Liver (tissue), 3 donors: ENCODE measurements around the gene CA11.

ENCODE experiments used
- GABPA ChIP-seq, 2 donors: IDR thresholded peaks in 1 of 2; conservative IDR thresholded peaks in 1 of 2; 2 replicates each; pipeline ENCODE4 v1.6.1; 2016; ENCODE audit warnings: antibody characterized with exemption in 2 of 2, mild to moderate bottlenecking in 1 of 2, moderate library complexity in 1 of 2
- RAD21 ChIP-seq, 2 donors: IDR thresholded peaks; 2 replicates each; pipeline ENCODE4 v1.6.1; 2016; ENCODE audit warnings: antibody characterized with exemption in 2 of 2, mild to moderate bottlenecking in 2 of 2
- RXRA ChIP-seq, 2 donors: IDR thresholded peaks; 2 replicates each; pipeline ENCODE4 v1.6.1; 2017 to 2018; ENCODE audit warnings: antibody characterized with exemption in 2 of 2, mild to moderate bottlenecking in 1 of 2
- TAF1 ChIP-seq: conservative IDR thresholded peaks from 2 replicates; pipeline ENCODE4 v1.6.1; 2016; ENCODE audit warnings: antibody characterized with exemption, mild to moderate bottlenecking
- TF ChIP-seq, protein P1 (sequence below): fragments of 150-350 bp; IDR thresholded peaks from 2 replicates; pipeline ENCODE4 v1.5.1; 2017; ENCODE audit warnings: improper control_type of control experiment, low read depth, low read length; ENCODE audit not compliant: missing input control
- TF ChIP-seq, protein P2 (sequence below): IDR thresholded peaks from 2 replicates; pipeline ENCODE4 v1.6.1; 2016; ENCODE audit warnings: antibody characterized with exemption
- TF ChIP-seq, protein P3 (sequence below): IDR thresholded peaks from 2 replicates; pipeline ENCODE4 v1.6.1; 2016; ENCODE audit warnings: antibody characterized with exemption
- TF ChIP-seq, protein P4 (sequence below): IDR thresholded peaks from 2 replicates; pipeline ENCODE4 v1.6.1; 2016; ENCODE audit warnings: antibody characterized with exemption, mild to moderate bottlenecking
- donor health status: healthy.
- donor health status: healthy.

DNA sequence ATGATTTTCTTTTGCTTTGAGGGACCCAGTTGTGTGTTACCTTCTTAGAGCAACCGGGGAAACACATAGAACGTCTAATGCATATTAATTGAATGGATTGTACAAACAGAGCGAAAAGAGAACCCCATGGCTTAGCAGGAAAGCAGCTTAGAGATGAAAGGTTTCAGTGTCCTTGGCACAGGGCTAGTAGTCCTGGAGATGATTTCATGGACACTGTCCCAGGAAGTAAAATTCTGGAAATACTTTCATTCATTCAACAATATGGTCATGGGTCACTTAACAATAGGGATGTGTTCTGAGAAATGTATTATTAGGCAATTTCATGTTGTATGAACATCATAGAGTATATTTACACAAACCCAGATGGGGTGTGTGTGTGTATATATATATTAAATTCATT, 40.1 kb upstream of the CA11 start:
- TF ChIP-seq, protein P1, sequence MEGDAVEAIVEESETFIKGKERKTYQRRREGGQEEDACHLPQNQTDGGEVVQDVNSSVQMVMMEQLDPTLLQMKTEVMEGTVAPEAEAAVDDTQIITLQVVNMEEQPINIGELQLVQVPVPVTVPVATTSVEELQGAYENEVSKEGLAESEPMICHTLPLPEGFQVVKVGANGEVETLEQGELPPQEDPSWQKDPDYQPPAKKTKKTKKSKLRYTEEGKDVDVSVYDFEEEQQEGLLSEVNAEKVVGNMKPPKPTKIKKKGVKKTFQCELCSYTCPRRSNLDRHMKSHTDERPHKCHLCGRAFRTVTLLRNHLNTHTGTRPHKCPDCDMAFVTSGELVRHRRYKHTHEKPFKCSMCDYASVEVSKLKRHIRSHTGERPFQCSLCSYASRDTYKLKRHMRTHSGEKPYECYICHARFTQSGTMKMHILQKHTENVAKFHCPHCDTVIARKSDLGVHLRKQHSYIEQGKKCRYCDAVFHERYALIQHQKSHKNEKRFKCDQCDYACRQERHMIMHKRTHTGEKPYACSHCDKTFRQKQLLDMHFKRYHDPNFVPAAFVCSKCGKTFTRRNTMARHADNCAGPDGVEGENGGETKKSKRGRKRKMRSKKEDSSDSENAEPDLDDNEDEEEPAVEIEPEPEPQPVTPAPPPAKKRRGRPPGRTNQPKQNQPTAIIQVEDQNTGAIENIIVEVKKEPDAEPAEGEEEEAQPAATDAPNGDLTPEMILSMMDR = no peak
- TF ChIP-seq, protein P2, sequence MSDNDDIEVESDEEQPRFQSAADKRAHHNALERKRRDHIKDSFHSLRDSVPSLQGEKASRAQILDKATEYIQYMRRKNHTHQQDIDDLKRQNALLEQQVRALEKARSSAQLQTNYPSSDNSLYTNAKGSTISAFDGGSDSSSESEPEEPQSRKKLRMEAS = no peak
- TF ChIP-seq, protein P3, sequence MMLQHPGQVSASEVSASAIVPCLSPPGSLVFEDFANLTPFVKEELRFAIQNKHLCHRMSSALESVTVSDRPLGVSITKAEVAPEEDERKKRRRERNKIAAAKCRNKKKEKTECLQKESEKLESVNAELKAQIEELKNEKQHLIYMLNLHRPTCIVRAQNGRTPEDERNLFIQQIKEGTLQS = no peak
- TF ChIP-seq GABPA (IDR thresholded peaks at IDR 0.05 in 1 of 2, conservative IDR thresholded peaks at IDR 0.05 in 1 of 2) = no peak
- TF ChIP-seq, protein P4, sequence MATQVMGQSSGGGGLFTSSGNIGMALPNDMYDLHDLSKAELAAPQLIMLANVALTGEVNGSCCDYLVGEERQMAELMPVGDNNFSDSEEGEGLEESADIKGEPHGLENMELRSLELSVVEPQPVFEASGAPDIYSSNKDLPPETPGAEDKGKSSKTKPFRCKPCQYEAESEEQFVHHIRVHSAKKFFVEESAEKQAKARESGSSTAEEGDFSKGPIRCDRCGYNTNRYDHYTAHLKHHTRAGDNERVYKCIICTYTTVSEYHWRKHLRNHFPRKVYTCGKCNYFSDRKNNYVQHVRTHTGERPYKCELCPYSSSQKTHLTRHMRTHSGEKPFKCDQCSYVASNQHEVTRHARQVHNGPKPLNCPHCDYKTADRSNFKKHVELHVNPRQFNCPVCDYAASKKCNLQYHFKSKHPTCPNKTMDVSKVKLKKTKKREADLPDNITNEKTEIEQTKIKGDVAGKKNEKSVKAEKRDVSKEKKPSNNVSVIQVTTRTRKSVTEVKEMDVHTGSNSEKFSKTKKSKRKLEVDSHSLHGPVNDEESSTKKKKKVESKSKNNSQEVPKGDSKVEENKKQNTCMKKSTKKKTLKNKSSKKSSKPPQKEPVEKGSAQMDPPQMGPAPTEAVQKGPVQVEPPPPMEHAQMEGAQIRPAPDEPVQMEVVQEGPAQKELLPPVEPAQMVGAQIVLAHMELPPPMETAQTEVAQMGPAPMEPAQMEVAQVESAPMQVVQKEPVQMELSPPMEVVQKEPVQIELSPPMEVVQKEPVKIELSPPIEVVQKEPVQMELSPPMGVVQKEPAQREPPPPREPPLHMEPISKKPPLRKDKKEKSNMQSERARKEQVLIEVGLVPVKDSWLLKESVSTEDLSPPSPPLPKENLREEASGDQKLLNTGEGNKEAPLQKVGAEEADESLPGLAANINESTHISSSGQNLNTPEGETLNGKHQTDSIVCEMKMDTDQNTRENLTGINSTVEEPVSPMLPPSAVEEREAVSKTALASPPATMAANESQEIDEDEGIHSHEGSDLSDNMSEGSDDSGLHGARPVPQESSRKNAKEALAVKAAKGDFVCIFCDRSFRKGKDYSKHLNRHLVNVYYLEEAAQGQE = no peak
- no peak for TF ChIP-seq TAF1
- no peak for TF ChIP-seq RAD21 (IDR thresholded peaks at IDR 0.05)
- TF ChIP-seq RXRA (IDR thresholded peaks at IDR 0.05) = no peak
